Uterus (tissue), 2 donors: ENCODE data around the gene P2RX2.

Source experiments
- POLR2A ChIP-seq, 2 donors: fragments of 450-650 bp; IDR thresholded peaks; one replicate each; pipeline ENCODE4 v1.6.1; 2016; ENCODE audit warnings: antibody characterized with exemption in 2 of 2, mild to moderate bottlenecking in 1 of 2, moderate library complexity in 1 of 2
- TF ChIP-seq, protein P1 (sequence below), 4 experiments: fragments of 200-600 bp in 2 of 4; fragments of 450-650 bp in 2 of 4; sonication (generic) in 2 of 4; IDR thresholded peaks; one replicate each; pipeline ENCODE4 v1.5.1; 2016 to 2019; ENCODE audit warnings: antibody characterized with exemption in 4 of 4, mild to moderate bottlenecking in 2 of 4, moderate library complexity in 1 of 4

DNA sequence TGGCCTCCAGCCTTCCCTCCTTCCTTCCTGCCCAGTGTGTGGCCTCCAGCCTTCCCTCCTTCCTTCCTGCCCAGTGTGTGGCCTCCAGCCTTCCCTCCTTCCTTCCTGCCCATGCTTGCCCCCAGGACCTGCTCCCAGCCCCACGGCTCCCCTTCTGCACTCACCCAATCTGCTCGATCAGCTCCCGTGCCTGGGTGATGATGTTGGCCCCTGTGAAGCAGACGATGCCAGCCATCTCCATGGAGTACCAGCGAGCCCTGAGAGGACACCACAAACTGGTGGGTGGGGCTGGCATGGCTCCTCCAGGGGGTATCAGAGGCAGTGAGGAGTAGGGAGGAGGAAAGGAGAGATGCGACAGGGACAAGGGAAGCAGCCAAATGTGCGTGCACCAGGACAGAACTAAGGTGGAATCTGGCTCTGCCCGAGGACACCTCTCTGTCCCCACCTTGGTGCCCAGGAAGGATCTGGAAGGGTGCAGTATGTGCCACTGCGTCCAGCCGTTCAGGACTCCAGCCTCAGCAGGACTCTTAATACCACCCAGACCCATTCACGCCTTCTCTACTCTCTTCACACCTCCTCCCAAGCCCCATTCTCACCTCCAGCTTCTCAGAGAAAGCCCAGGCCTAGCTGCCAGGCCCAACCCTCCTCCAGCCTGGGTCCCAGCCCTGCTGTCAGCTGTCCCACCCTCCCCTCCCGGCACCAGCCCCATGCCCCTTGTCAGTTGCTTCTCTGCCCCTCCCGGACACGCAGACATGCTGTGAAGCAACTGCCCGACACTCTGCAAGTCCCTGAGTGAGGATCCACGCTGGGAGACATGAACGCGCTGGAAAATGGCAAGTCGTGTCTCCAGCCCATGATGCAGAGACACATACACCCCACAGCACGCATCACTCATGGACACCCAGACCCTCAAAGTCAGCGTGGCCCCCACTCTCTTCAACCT is 45.9 kb downstream of the P2RX2 start:
- no peak for TF ChIP-seq POLR2A (IDR thresholded peaks at IDR 0.05)
- TF ChIP-seq, protein P1, sequence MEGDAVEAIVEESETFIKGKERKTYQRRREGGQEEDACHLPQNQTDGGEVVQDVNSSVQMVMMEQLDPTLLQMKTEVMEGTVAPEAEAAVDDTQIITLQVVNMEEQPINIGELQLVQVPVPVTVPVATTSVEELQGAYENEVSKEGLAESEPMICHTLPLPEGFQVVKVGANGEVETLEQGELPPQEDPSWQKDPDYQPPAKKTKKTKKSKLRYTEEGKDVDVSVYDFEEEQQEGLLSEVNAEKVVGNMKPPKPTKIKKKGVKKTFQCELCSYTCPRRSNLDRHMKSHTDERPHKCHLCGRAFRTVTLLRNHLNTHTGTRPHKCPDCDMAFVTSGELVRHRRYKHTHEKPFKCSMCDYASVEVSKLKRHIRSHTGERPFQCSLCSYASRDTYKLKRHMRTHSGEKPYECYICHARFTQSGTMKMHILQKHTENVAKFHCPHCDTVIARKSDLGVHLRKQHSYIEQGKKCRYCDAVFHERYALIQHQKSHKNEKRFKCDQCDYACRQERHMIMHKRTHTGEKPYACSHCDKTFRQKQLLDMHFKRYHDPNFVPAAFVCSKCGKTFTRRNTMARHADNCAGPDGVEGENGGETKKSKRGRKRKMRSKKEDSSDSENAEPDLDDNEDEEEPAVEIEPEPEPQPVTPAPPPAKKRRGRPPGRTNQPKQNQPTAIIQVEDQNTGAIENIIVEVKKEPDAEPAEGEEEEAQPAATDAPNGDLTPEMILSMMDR (IDR thresholded peaks at IDR 0.05) = no peak
